Upper lobe of right lung (tissue), 1 donor: ENCODE measurements around the gene MNS1. TPM values are rescaled to one million over a fixed set of nuclear protein-coding genes. Genes with fewer than 3 reads are reported as not detected.

Source experiments
- ATAC-seq: fragments of 200-7000 bp; cut with Tn5 transposase; one replicate; pipeline ENCODE4 v1.9.1; 2020; ENCODE audit warnings: mild to moderate bottlenecking, moderate library complexity
- DNase-seq: peaks from one replicate; pipeline ENCODE4 v3.0.0-alpha.2; 2020
- H3K27ac ChIP-seq: fragments of 200-600 bp; one replicate; pipeline ENCODE4 v1.8.0; 2022
- H3K27me3 ChIP-seq: fragments of 200-600 bp; one replicate; pipeline ENCODE4 v1.8.0; 2022; ENCODE audit warnings: mild to moderate bottlenecking
- H3K36me3 ChIP-seq: fragments of 200-600 bp; one replicate; pipeline ENCODE4 v1.8.0; 2022
- H3K4me1 ChIP-seq: fragments of 200-600 bp; one replicate; pipeline ENCODE4 v1.8.0; 2022
- H3K4me3 ChIP-seq: fragments of 200-600 bp; one replicate; pipeline ENCODE4 v1.8.0; 2022; ENCODE audit warnings: mild to moderate bottlenecking
- H3K9me3 ChIP-seq: fragments of 200-600 bp; one replicate; pipeline ENCODE4 v1.8.0; 2022
- intact Hi-C: fragments of 100-400 bp; cut with DNase I; formaldehyde crosslinking; loops from one replicate; pipeline ENCODE4 v1.11.0; 2022
- total RNA-seq: library from RNA; stranded (reverse); fragmentation: NEBNext Ultra II Directional; extraction: Animal tissue kit (Norgen Biotek cat#: 25700); gene quantifications from one replicate; pipeline ENCODE4 v1.2.1, GENCODE V29; 2021
- TF ChIP-seq, protein P1 (sequence below): fragments of 200-600 bp; IDR thresholded peaks from one replicate; pipeline ENCODE4 v1.8.0; 2022; ENCODE audit warnings: antibody characterized with exemption
- donor health status: DM: no; HTN: yes; CAD: no; lungs with severe emphysema.

The MNS1 gene
- total RNA-seq, 1 donor from 2014 or later = 0.58 TPM

DNA sequence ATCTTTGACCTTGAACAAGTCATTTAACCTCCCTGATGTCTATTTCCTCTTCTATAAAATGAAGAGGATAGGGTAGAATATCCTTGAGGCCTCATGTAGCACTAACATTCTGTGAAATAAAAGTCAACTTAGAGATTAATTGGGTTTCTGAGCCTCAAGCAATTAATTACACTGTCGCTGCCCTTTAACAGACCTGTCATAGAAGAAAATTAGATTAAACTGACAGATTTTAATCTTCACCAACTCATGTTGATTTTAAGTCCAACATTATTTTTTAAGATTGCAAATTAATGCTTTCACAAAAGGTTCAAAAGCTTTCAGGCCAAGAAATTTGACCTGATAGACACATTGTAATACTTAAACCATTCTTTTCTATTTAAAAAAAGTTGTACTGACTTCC, 8.1 kb upstream of the MNS1 start:
- TF ChIP-seq, protein P1, sequence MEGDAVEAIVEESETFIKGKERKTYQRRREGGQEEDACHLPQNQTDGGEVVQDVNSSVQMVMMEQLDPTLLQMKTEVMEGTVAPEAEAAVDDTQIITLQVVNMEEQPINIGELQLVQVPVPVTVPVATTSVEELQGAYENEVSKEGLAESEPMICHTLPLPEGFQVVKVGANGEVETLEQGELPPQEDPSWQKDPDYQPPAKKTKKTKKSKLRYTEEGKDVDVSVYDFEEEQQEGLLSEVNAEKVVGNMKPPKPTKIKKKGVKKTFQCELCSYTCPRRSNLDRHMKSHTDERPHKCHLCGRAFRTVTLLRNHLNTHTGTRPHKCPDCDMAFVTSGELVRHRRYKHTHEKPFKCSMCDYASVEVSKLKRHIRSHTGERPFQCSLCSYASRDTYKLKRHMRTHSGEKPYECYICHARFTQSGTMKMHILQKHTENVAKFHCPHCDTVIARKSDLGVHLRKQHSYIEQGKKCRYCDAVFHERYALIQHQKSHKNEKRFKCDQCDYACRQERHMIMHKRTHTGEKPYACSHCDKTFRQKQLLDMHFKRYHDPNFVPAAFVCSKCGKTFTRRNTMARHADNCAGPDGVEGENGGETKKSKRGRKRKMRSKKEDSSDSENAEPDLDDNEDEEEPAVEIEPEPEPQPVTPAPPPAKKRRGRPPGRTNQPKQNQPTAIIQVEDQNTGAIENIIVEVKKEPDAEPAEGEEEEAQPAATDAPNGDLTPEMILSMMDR = no peak
- Histone ChIP-seq H3K9me3 (no peaks in the 10 kb centered on the region), H3K4me3 (no peak overlapping the region), H3K36me3 (no peaks in the 10 kb centered on the region), H3K27me3 (no peaks in the 10 kb centered on the region), H3K4me1 (no peaks in the 10 kb centered on the region), H3K27ac (no peak overlapping the region)
- ATAC-seq = no peak
- intact Hi-C loops = no loop called here
- DNase-seq = no peak

DNA sequence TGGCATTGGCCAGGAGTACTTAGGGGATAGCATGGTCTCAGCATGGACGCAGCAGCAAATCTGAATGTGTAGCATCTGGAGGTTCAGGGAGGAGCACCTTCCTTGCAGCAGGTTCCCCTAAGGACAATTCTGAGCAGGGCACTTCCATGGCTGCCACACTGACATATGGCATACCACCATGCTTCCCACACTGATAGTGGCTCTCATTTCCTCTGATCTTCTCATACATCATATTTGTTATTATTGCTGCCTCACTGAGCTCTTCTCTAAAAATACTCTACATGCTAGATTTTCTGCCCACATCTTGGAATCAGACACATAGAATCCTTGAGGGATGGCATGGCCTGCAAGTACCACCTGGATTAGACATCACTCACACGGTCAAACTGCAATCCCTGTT, 7.3 kb upstream of the MNS1 start:
- TF ChIP-seq, protein P1 = no peak
- no peak for DNase-seq
- no peaks in the 10 kb centered on the region for H3K27me3 ChIP-seq

DNA sequence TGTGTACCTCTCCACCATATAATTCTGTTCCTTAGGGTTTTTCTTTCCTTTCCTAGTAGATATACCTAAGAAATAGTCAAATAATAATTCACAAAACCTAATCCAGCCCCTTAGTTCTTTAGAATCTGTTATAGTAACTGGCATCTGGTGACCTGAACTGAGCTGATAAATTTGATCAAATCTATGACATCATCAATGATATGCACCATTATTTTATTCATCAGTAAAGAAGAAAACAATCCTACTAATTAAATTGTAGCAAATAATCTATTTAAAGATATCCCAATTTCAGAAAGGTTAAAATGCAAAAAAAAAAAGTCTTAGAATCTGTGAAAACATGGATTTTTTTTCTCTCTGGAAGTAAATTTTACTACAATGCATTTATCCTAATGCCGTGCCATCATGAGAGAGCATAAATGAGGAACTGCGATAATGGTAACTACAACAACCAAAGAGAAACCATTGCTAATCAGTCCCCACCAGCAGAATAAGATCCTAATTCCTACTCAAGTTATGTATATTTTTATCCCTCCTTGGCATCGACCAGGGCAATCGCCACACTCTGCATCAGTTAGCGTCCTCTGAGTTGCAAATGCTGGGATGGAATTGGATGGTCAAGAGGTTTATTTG, 6.6 kb upstream of the MNS1 start:
- Histone ChIP-seq H3K4me3 (no peak overlapping the region), H3K4me1 (no peaks in the 10 kb centered on the region), H3K36me3 (no peaks in the 10 kb centered on the region), H3K9me3 (no peaks in the 10 kb centered on the region), H3K27me3 (no peaks in the 10 kb centered on the region), H3K27ac (no peak overlapping the region)
- ATAC-seq (no peak), DNase-seq (no peak)
- TF ChIP-seq, protein P1 = no peak
- intact Hi-C loops = no loop called here

More for the DNA sequence above, 7.3 kb upstream of the MNS1 start:
- no peaks in the 10 kb centered on the region for H3K4me1 ChIP-seq
- ATAC-seq = no peak
- H3K4me3 ChIP-seq = no peak overlapping the region
- no peaks in the 10 kb centered on the region for H3K9me3 ChIP-seq
- intact Hi-C loops = no loop called here
- no peak overlapping the region for H3K27ac ChIP-seq
- H3K36me3 ChIP-seq = no peaks in the 10 kb centered on the region

DNA sequence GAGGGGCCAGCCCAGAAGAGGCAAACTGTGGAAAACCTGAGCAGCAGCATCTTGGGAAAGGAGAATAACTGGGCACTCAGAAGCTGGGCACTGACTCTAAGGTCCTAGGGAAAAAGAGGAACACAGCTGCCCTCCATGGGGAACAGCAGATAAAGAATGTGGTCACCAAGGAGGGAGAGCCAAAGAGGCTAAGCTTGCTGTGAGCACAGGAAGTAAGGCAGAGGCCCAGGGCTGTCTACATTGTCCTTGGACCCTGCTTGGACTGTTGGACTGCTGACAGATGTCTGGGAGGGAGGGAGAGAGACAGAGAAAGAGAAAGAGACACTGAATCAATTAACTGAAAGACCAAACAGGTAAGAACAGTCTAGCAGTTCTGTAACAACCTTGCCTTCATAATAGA, 4.5 kb upstream of the MNS1 start:
- intact Hi-C loops = no loop called here
- no peaks in the 10 kb centered on the region for H3K9me3 ChIP-seq
- no peaks in the 10 kb centered on the region for H3K36me3 ChIP-seq
- H3K27ac ChIP-seq = no peak overlapping the region
- DNase-seq (no peak), ATAC-seq (no peak)
- no peak overlapping the region for H3K4me3 ChIP-seq
- TF ChIP-seq, protein P1 = no peak
- no peaks in the 10 kb centered on the region for H3K27me3 ChIP-seq
- H3K4me1 ChIP-seq = no peaks in the 10 kb centered on the region

DNA sequence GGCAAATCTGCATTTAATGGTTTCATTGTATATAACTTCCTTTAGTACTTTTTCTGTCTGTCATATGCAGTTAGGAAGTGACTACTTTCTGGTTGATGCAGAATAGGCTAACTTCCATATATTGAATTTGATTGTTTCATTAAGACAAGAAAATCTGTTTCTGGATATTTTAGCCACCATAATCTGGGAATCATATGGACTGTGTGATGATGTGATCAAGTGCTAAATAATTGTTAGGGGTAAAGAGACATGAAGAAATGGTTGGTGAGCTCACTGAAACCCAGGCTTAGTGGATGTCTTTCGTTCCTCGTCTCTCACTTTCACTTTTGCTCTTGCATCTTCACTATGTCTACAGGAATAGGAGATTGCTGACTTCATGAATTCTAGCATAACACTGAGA, 3.5 kb upstream of the MNS1 start:
- Histone ChIP-seq H3K4me1 (no peaks in the 10 kb centered on the region), H3K4me3 (peak overlapping the region; percentile 36), H3K27ac (no peak overlapping the region), H3K27me3 (no peaks in the 10 kb centered on the region), H3K36me3 (no peaks in the 10 kb centered on the region), H3K9me3 (no peaks in the 10 kb centered on the region)
- intact Hi-C loops = no loop called here
- TF ChIP-seq, protein P1 = no peak
- ATAC-seq (no peak), DNase-seq (no peak)

DNA sequence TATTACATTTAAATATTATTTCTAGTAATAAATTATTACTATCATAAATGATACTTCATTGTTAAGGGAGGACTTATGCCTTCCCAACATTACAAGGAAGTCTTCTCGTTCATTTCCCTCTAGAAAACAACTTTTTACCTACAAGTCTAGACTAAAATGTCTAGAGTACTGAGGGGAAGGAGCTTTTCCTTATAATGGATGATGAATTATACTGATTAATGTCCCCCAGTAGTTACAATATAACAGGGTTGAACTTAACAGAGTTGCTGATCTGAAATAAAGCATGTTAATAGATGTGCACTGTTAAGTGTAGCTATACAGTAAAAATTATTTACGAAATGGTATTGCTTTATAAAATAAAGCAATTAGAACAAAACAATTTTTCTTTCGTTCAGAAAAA, 2.7 kb upstream of the MNS1 start:
- no peak for DNase-seq
- H3K4me3 ChIP-seq = no peak overlapping the region
- no peaks in the 10 kb centered on the region for H3K27me3 ChIP-seq
- no peaks in the 10 kb centered on the region for H3K36me3 ChIP-seq
- H3K4me1 ChIP-seq = no peaks in the 10 kb centered on the region
- no peak overlapping the region for H3K27ac ChIP-seq
- intact Hi-C loops = no loop called here
- no peaks in the 10 kb centered on the region for H3K9me3 ChIP-seq
- TF ChIP-seq, protein P1 = no peak
- ATAC-seq = no peak
